Measurements from ENCODE around the gene KCNJ12.
"Not testable (repeated sequence)": the region's sequence is repeated elsewhere in the genome, so short reads cannot be mapped to it uniquely, and the experiment has no call there.

KCNJ12 gene

GRCh38 chr17:21349358-21350050 lies 26.7 kb upstream of the KCNJ12 start:
- not testable (repeated sequence) for DNase-seq

GRCh38 chr17:21350495-21350894 lies 25.7 kb upstream of the KCNJ12 start:
- not testable (repeated sequence) for DNase-seq

GRCh38 chr17:21351366-21352065 lies 24.6 kb upstream of the KCNJ12 start:
- no peak for DNase-seq

- DNase-seq, result no peak
These were observed 23.8 kb upstream of the KCNJ12 start for GRCh38 chr17:21352221-21352980.

- DNase-seq, result no peak
These were observed 23.2 kb upstream of the KCNJ12 start for GRCh38 chr17:21352981-21353265.

GRCh38 chr17:21353326-21354010 lies 22.7 kb upstream of the KCNJ12 start:
- no peak for DNase-seq

- DNase-seq, result no peak
These were observed 21.3 kb upstream of the KCNJ12 start for GRCh38 chr17:21354796-21355385.

- DNase-seq, result no peak
These were observed 20.6 kb upstream of the KCNJ12 start for GRCh38 chr17:21355586-21355985.

GRCh38 chr17:21356537-21357127 lies 19.5 kb upstream of the KCNJ12 start:
- no peak for DNase-seq

- no peak for DNase-seq
These were observed 18.9 kb upstream of the KCNJ12 start for GRCh38 chr17:21357281-21357680.

- DNase-seq, result no peak
These were observed 18.2 kb upstream of the KCNJ12 start for GRCh38 chr17:21357696-21358656.

GRCh38 chr17:21358682-21359482 lies 17.3 kb upstream of the KCNJ12 start:
- no peak for DNase-seq

GRCh38 chr17:21359483-21359840 lies 16.7 kb upstream of the KCNJ12 start:
- no peak for DNase-seq

- DNase-seq, result no peak
These were observed 16.1 kb upstream of the KCNJ12 start for GRCh38 chr17:21360048-21360447.

- no peak for DNase-seq
These were observed 14.9 kb upstream of the KCNJ12 start for GRCh38 chr17:21361020-21361809.

- DNase-seq, result no peak
These were observed 13.7 kb upstream of the KCNJ12 start for GRCh38 chr17:21362331-21362931.

GRCh38 chr17:21363776-21364642 lies 12.1 kb upstream of the KCNJ12 start:
- DNase-seq, result no peak

- DNase-seq, result no peak
These were observed 11.1 kb upstream of the KCNJ12 start for GRCh38 chr17:21365016-21365415.
